Stimulated activated CD8-positive, alpha-beta memory T cell treated with anti-CD3 and anti-CD28 coated beads, Interleukin-15, amount 100 ng/mL, for 48 hours (primary cell): ENCODE data around the gene ULK4.
"Not testable (repeated sequence)": the region's sequence is repeated elsewhere in the genome, so short reads cannot be mapped to it uniquely, and the experiment has no call there.

Experiments
- DNase-seq, 2 donors: peaks; one replicate each; pipeline ENCODE4 v3.0.0-alpha.2; 2020; ENCODE audit warnings: low read depth in 2 of 2

Gene ULK4

DNA sequence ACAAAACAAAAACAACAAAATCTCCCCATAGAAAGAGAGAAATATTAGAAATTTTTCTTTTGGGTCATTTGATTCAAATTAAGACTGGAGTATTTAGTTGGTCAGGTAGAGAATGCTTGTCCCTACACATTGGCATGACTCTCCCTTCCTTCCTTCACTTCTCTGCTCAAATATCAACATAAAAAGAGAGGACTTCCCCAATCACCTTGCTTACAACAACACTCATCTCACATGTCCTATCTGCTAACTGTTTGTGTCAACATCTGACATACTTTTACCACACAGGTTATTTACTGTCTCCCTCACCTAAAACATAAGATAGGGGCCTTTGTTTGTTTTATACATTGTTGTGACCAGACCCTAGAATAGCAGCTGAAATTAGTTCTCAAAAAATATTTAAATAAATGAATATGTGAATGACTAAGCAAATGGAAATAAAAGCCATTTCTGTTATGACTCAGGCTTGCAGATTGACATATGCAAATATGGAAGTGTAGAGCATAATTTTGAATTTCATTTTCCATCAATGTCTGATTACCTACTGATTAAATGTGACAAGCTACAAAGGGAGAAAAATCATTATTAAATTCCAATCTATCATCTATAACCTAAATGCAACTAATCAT is 457.8 kb downstream of the ULK4 start:
- no peak for DNase-seq

DNA sequence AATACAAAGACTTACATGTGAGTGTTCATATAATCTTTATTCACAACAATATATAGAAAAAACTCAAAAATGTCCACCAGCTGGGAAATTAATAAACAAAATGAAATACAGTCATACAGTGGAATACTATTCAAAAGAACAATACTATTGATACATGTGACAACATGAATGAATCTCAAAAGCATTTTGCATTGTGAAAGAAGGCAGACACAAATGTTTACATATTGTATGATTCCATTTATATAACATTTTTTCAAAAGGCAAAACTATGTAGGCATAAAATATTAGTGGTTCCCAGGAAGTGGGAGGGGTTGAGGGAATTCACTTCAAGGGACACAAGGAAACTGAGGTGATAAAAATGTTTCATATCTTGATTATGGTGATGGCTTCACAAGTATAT is 459.4 kb downstream of the ULK4 start:
- no peak for DNase-seq

DNA sequence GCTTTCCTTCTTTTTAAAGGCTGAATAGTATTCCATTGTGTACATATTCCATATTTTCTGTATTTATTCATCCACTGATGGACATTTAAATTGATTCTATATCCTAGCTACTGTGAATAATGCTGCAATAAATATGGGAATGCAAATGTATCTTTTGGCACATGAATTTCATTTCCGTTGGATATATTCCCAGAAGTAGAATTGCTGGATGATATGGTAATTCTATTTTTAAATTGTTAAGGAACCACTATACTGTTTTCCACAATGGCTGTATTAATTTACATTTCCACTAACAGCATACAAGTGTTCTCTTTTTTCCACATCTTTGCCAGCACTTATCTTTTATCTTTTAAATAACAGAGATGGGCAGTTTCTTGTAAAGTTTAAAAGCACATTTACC is 459.9 kb downstream of the ULK4 start:
- DNase-seq, result no peak

DNA sequence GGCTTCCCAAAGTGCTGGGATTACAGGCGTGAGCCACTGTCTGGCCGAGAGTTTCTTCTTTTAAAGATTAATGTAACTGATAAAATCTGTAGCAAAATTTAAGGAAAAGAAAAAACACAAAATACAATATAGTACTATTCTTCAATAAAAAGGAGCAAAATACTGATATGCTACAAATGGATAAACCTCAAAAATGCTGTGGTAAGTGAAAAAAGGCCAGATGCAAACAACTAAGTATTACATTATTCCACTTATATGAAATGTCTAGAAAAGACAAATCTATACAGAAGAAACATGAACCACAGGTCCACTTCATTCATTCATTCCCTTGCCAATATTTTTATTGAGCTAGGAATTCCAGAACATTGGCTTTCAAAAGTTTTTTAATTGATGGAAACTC is 463.1 kb downstream of the ULK4 start:
- no peak for DNase-seq

DNA sequence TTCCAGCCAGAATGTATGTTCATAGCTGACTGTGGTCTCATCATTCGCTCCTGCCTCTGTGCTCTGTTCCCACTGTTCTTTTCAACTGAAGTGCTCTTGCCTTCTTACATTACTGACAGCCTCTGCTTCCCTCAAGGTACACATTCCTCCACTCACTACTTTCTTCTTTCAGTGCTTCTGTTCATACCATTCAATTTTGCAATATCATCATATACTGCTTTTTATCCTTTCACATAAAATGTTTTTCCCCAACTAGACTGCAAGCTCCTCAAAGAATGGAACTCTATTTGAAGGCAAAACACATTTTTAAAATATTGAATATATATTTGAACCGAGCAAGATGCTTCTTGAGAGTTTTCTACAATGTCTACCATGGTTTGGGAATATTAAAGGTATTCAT is 471.5 kb downstream of the ULK4 start:
- no peak for DNase-seq

DNA sequence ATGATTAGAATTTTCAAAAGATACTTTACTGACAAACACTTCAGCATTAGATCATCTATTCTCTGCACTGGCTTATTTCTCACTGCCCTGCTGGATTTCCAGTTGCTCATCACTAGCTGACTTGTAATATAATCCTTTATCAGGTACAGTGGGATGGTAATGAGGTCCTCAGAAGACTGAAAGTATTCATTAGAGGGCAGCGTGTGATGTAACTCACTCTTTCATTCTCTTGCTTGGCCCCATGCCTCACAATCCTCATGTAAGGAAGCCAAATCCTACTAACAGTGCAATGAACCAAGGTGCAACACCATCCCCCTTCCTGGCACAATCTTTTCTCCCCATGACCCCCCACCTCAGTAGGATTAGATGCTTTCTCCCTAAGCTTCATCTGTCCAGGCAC is 472.7 kb downstream of the ULK4 start:
- no peak for DNase-seq

DNA sequence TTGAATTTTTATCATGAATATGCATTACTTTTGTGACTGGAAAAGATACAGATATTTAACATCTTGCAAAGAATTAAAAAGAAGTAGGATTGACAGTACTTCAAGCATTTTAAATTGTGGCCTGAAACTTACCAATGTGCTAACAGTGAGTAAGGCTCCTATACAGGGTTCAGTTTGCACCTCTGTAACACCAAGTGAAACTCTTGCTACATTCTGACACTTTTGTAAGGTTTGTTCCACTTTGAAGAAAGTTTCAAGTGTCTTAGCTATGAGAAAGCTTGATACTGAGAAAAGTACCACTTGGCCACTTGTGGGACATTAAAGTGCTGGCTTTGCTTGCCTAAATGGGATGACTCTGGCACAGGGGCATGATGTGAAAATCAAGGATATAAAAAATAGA is 473.4 kb downstream of the ULK4 start:
- no peak for DNase-seq

DNA sequence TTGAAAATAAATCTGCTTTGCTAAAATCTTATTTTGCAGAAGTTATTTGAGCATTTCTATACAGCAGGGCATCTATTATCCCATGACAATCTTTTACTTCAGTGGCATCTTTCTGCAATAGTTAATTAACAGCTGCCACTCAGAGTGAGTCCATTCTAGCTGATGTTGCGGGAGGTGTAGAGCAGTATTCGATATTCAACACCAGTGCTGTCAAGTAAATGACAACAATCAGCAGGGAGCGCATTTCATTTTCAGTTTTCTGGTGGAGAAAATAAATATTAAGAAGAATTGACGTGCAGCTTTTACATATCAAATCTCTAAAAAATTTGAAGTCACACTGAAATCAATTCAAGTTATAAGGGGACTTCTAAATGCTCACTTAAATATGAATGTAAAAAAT is 476.4 kb downstream of the ULK4 start:
- DNase-seq, result no peak

DNA sequence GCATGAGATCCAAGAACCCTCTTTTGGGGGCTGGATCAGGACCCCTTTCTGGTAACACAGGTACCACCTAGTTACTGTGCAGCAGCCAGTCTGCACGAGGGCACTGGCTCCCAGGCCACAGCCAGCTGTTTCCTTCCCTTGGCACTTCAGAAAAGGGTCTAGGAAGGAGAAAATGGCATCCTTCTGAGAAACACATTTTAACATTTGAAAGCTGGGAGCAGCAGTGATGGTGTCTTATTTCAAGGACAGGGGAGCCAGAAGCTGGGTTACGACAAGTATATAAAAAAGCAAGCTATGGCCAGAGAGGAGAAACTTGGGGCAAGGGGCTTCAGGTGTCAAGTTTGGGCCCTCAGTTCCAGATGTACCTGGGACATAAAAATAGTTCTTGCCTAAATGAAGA is 479.8 kb downstream of the ULK4 start:
- no peak for DNase-seq

DNA sequence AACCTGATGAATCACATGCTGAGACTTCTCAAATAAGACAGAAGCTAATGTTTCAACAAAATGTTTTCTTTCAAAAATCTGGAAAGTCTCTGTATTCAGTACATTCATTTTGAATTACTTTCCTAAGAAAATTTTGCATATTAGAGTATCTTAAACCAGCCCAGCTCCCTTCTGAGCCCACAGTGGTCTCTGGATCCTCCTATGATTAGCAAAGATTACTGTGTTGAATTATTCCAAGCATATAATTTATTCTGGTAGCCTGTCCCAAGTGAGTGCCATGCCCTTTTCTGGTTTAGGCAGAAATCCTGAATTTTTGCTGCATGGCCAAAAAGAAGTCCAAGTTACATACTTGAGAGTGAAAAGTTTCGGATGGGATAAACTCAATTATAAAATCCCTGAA is 483.6 kb downstream of the ULK4 start:
- DNase-seq, result no peak

DNA sequence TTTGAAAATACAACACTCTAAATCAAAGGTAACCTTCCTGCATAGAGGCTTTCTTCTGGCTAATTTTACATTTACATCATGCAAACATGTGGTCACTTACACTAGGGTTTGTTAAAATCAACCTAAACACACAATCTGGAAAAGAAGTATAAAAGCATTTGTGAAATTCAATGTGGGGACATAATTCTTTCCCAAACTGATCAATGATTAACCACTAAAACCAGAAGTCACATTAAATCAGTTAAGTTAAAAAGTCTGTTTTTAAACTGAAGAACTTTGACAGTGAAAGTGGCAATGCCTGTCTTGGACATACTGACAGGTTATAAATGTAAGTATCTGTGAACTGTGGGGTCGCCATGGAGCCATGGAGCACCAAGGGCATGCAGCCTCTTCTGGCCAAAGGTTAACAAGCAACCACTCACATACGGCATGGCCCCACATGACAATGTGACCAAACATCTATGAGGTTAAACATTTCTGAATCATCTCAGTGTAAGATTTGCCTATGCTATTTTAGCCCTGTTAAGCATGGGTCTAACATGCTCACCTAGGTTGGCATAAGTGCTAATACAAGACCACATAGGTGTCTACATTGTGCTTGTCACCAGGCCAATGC is 484.4 kb downstream of the ULK4 start:
- DNase-seq, result no peak

DNA sequence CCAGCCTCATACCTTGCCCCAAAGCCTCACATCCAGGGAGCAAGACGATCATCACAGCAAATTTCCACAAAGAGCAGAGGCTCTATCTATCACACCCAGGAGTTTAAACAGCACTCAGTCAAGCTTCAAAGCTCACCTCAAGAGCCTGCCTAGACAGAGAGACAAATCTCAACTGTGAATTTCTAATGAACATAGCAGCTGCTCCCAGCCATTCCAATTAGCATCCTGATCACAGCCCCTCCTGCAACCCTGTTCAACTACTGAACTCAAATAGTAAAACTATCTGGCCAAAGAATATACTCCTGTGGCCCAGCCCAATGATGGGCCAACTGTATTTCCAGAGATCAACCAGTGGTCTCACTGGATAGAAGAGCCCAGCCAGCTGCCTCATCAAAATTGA is 492.8 kb downstream of the ULK4 start:
- no peak for DNase-seq

DNA sequence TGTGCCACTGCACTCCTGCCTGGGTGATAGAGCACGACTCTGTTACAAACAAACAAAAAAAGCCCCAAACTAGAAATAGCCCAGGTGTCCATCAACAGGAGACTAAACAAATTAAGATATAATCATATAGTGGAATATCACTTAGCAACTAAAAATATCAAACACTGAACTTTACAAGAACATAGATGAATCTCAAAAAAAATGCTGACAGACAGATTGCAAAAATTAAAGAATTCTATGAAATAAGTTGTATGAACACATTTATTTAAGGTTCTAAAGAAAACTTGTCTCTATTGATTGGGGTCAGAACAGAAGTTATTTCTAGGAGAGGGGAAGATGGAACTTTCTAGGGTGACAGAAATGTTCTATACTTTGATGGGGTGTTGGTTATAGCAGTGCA is 494.4 kb downstream of the ULK4 start:
- no peak for DNase-seq

DNA sequence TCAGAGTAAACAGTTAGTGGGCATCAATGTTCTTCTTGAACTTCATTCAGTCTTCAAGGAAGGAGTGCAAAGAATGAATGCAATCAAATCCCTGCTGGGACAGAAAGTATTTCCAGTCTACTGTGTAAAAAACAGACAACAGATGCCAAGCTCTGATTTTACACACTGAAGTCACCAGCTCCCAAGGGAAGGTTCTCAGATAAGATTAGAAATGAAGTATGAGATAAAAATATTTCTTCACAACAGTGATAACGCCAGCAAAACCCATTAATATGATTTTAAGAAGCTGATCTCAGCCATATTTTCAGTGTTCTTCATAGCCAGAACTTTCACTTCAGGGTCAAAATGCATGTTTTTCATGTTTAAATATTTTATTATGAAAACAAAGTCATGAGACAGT is 497.0 kb downstream of the ULK4 start:
- no peak for DNase-seq

DNA sequence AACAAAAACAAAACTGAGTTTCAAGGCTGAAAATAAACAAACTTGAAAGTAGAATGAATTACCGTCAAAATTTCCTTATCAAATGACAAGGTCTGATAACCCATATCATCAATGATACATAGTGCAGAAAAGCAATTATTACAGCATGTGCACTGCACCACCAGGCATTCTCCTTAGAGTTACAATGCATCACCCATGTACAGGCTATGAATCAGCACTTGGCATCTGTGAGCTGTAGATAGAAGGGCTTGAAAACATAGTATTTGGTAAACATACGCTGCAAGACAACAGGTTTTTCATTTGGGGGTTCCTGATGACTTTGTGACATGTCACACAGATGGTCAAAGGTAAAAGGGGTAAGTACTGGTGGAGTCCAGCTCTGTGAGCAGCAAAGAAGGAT is 497.5 kb downstream of the ULK4 start:
- DNase-seq, result no peak

DNA sequence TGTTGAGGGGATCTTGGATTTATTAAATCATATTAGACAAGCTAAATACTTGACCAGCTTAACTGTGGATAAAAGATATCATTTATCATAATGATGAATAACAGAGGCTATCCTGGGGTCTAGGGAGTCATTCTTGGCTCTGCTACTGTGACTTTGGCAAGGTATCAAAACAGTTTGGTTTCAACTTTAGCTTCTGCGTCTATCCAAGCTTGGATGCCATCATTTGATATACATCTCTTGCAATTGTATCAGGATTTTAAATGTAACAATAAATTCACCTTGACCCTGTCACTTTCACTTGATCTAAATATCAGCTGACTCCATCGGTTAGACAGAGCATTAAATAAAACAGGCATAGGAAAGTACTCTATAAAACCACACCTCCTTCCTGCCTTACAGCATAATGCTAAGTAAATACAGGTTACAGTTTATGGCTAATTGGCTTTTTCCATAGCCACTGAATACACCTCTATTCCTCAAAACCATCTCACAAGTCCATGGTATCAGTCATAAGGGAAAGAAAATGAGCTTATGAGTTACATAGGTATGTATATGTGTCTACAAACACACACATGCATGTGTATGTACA is 499.7 kb downstream of the ULK4 start:
- no peak for DNase-seq

DNA sequence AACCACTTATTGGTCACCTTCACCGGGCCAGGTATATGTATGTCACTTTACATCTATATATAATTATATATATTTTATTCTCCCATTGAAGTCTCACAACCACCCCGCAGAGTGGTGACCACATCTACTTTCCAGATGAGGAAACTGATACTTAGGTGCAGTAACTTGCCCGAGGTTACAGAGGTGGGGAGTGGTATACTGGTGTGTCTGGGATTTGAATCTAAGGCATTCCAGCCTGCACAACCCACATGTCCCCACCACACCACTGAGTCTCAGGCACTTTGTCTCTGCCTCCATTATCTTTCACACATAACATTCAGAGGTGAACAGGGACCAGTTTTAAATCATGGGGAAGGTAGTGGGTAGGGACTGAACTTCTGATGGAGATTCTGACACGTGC is 501.2 kb downstream of the ULK4 start:
- DNase-seq, result no peak

DNA sequence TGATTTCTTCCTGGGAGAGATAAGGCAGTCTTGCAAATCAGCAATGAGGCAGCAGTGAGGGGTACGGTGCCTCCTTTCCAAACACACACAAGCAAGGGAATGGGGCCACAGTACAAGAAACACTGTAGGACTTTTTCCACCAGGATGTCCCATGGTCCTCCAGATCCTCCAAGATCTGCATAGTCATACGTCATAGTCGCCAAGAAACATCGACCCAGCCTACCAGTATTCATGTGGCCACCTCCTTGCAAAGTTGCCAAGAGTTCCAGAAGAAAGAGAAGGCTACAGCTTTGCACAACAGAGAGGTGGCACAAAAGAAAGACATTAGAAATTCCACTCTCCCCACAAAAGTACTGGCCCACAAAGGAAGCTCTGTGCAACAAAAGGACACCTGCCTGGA is 504.7 kb downstream of the ULK4 start:
- no peak for DNase-seq

DNA sequence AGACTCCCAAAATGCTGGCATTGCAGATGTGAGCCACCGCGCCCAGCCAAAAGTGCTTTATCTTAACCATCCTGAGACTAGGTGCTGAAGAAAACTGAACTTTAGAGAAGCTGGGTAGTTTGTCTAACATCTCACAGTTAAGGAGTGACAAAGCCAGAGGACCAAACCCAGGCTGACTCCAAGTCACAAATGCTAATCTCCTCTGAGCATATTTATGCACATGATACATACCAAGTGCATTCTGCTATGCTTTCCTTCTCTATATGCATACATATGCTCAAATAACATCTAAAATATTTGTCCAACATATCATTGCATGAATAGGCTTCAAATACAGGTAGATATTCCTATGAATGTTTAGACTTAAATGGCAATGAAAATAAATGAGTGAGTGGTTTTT is 505.7 kb downstream of the ULK4 start:
- DNase-seq, result no peak

DNA sequence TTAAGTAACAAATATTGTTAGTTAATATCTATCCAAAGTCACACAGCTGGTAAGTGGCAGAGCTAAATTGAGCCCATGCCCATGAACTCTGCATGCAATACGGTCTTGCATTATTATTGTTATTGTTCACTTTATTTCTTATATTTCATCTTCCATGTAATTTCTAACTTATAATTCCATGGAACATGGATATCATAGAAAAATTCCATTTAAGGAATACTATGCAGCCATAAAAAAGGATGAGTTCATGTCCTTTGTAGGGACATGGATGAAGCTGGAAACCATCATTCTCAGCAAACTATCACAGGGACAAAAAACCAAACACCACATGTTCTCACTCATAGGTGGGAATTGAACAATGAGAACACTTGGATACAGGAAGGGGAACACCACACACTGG is 508.3 kb downstream of the ULK4 start:
- DNase-seq, result not testable (repeated sequence)

DNA sequence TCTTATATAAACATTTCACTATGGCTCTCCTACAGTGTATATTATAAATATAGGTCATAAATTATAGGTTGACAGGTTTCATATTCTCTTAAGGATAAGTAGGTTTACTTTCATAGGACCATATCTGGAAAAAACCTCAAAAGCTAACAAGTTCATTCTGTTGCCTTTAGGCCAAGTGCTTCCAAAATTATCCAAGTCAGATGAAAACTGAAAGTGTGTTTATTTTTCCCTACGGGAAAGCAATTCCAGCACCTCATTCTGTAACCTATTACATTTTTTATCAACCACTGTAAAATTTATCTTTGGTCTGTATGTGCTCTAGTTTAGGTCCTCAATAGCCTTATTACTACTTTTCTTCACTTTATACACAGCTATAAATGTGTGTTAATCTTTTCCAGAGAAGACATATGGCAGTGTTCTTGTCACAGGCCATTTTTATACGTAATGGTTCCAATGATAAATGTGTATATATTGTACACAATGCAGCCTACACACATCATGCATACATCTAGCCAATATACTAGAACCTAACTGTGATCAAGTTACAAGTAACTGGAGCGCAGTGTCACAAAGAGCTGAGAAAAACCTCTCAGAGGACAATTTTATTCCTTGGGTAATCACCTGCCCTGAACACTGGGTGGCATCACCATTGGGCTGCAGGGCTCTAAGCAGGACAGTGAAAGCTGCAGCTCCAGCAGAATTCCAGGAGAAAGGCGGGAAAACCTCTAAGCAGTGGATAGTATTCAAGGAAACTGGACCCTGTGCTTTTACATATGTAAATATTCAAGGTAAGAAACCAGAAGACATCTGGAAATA is 511.3 kb downstream of the ULK4 start:
- no peak for DNase-seq

DNA sequence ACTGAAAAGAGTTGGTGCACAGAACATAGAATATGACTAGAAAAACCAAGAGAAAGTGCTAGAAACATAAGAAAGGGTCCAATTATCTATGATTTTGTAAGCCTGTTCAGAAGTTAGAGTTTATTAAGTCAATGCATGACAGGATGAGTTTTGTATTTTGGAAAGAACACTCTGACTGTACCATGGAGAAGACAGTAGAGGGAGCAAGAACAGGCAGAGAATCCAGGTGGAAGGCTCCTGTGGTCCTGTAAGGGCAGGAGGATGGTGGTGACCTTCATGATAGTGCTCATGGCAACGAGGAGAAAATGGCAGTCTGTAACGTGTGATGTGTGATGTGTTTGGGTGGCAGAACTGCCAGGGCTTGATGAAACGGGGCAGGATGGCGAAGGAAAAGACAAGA is 513.5 kb downstream of the ULK4 start:
- DNase-seq, result no peak

DNA sequence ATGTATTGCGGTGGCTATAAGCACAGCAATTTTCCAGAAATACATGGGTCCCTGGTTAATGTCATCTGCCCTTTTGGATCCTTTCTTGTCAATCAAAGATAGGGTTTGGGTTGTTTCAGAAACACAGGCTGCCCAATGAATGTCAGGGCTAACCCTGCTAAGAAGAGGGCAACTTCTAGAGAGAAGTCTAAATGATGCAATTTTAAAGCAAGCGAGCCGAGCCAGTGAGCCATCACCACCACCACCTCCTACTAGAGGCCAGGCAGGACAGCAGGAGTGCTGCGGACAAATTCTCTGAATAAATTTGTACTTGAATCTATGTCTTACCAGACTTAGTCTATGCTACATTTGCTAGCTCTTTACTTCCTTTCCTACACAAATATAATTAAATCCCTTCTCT is 514.2 kb downstream of the ULK4 start:
- DNase-seq, result no peak
